Suprapubic skin (tissue), 4 donors: Measurements from ENCODE around the gene ANKRD29. TPM values are rescaled to one million over a fixed set of nuclear protein-coding genes. Genes with fewer than 3 reads are reported as not detected.
"Not testable (repeated sequence)": the region's sequence is repeated elsewhere in the genome, so short reads cannot be mapped to it uniquely, and the experiment has no call there.

Source experiments
- DNase-seq, 2 donors: peaks; one replicate each; pipeline ENCODE4 v3.0.0-alpha.2; 2019; ENCODE audit warnings: low spot score in 2 of 2
- H3K27ac ChIP-seq: fragments of 200-600 bp; sonication (generic); one replicate; pipeline ENCODE4 v1.5.1; 2019
- H3K27me3 ChIP-seq: fragments of 200-600 bp; sonication (generic); one replicate; pipeline ENCODE4 v1.5.1; 2019
- H3K36me3 ChIP-seq: fragments of 200-600 bp; sonication (generic); one replicate; pipeline ENCODE4 v1.5.1; 2019
- H3K4me1 ChIP-seq: fragments of 200-600 bp; sonication (generic); one replicate; pipeline ENCODE4 v1.5.1; 2019
- H3K4me3 ChIP-seq: fragments of 200-600 bp; sonication (generic); one replicate; pipeline ENCODE4 v1.5.1; 2019; ENCODE audit warnings: mild to moderate bottlenecking
- H3K9me3 ChIP-seq: fragments of 200-600 bp; sonication (generic); one replicate; pipeline ENCODE4 v1.5.1; 2019
- EP300 ChIP-seq: sonication (generic); formaldehyde crosslinking; IDR thresholded peaks from one replicate; pipeline ENCODE4 v1.6.1; 2017; ENCODE audit warnings: antibody characterized with exemption
- POLR2A ChIP-seq, 2 donors: fragments of 450-650 bp; IDR thresholded peaks; one replicate each; pipeline ENCODE4 v1.6.1; 2017; ENCODE audit warnings: antibody characterized with exemption in 2 of 2, mild to moderate bottlenecking in 2 of 2, moderate library complexity in 2 of 2
- POLR2AphosphoS5 ChIP-seq, 3 donors: sonication (generic); formaldehyde crosslinking; IDR thresholded peaks; one replicate each; pipeline ENCODE4 v1.6.1; 2017; ENCODE audit warnings: antibody characterized with exemption in 3 of 3
- WGBS: methylation state at CpG from one replicate; pipeline ENCODE4 v1.1.5; 2018; 5-methylcytosine and 5-hydroxymethylcytosine counted together
- total RNA-seq, 4 donors: library from RNA; depleted of rRNA; stranded (reverse); fragments of >200 nt; gene quantifications; one replicate each; pipeline ENCODE4 v1.1.0, GENCODE V29; 2016
- TF ChIP-seq, protein P1 (sequence below), 2 donors: fragments of 200-600 bp in 1 of 2; fragments of 450-650 bp in 1 of 2; sonication (generic) in 1 of 2; IDR thresholded peaks; one replicate each; pipeline ENCODE4 v1.5.1; 2016 to 2019; ENCODE audit warnings: antibody characterized with exemption in 2 of 2, mild to moderate bottlenecking in 1 of 2, moderate library complexity in 1 of 2

ANKRD29 gene
- total RNA-seq, 4 donors from 2014 or later: 1.5 to 9.9 (median 6.2) TPM

GRCh38 chr18:23645568-23646175 lies 17.0 kb downstream of the ANKRD29 start:
- TF ChIP-seq, protein P1, sequence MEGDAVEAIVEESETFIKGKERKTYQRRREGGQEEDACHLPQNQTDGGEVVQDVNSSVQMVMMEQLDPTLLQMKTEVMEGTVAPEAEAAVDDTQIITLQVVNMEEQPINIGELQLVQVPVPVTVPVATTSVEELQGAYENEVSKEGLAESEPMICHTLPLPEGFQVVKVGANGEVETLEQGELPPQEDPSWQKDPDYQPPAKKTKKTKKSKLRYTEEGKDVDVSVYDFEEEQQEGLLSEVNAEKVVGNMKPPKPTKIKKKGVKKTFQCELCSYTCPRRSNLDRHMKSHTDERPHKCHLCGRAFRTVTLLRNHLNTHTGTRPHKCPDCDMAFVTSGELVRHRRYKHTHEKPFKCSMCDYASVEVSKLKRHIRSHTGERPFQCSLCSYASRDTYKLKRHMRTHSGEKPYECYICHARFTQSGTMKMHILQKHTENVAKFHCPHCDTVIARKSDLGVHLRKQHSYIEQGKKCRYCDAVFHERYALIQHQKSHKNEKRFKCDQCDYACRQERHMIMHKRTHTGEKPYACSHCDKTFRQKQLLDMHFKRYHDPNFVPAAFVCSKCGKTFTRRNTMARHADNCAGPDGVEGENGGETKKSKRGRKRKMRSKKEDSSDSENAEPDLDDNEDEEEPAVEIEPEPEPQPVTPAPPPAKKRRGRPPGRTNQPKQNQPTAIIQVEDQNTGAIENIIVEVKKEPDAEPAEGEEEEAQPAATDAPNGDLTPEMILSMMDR (IDR thresholded peaks at IDR 0.05): no peak
- H3K27ac ChIP-seq: no peak overlapping the region
- no peaks in the 10 kb centered on the region for H3K4me1 ChIP-seq
- no peaks in the 10 kb centered on the region for H3K9me3 ChIP-seq
- 97% methylated on average over 4 of the region's 4 CpGs for WGBS
- H3K27me3 ChIP-seq: no peaks in the 10 kb centered on the region
- no peaks in the 10 kb centered on the region for H3K36me3 ChIP-seq
- no peak overlapping the region for H3K4me3 ChIP-seq
- DNase-seq: no peak

DNA sequence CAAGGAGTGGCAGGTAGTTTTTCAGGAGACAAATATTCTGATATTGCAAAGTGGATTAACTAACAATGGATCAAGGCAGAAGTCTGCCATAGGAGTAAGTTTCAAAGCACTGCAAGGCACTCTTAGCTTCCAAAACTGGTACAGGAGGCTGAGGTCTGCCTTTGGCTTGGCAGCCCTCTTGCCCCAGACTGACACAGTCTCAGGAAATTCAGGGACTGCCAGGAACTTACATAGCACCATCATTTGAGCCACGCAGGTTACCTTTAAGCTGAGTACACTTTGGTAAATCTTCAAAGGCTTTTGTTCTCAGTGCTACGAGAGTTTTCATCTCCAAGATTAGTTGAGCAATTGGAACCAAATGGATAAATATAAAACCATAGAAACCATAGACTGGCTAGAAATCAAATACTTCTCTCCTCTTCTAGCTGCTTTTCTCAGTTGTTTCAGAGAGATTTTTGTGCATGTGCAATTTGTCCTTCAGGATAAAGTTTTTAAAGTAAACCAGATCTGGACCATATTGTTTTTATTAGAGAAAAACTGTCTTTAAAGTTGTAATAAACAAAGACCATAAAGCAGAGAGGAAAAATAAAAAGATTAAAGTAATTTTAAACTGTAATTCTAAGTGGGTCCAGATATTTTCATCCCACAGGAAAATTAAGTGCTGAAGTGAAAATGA lies 18.8 kb downstream of the ANKRD29 start:
- H3K4me1 ChIP-seq: no peaks in the 10 kb centered on the region
- H3K4me3 ChIP-seq: no peak overlapping the region
- DNase-seq: no peak
- WGBS: 71% methylated on average over 2 of the region's 2 CpGs
- H3K27ac ChIP-seq: no peak overlapping the region
- TF ChIP-seq, protein P1 (IDR thresholded peaks at IDR 0.05): no peak
- TF ChIP-seq POLR2A (IDR thresholded peaks at IDR 0.05) (no peak), EP300 (no peak), POLR2AphosphoS5 (IDR thresholded peaks at IDR 0.05) (no peak)
- no peaks in the 10 kb centered on the region for H3K36me3 ChIP-seq
- no peaks in the 10 kb centered on the region for H3K27me3 ChIP-seq
- H3K9me3 ChIP-seq: no peaks in the 10 kb centered on the region

GRCh38 chr18:23641937-23642666 lies 20.6 kb downstream of the ANKRD29 start:
- WGBS: 81% methylated on average over 6 of the region's 11 CpGs
- H3K27me3 ChIP-seq: no peaks in the 10 kb centered on the region
- DNase-seq: no peak
- H3K27ac ChIP-seq: no peak overlapping the region
- H3K4me3 ChIP-seq: no peak overlapping the region
- no peaks in the 10 kb centered on the region for H3K4me1 ChIP-seq
- H3K9me3 ChIP-seq: no peaks in the 10 kb centered on the region
- TF ChIP-seq, protein P1 (IDR thresholded peaks at IDR 0.05): no peak
- TF ChIP-seq POLR2A (IDR thresholded peaks at IDR 0.05) (no peak), POLR2AphosphoS5 (IDR thresholded peaks at IDR 0.05) (no peak), EP300 (no peak)
- H3K36me3 ChIP-seq: no peaks in the 10 kb centered on the region

DNA sequence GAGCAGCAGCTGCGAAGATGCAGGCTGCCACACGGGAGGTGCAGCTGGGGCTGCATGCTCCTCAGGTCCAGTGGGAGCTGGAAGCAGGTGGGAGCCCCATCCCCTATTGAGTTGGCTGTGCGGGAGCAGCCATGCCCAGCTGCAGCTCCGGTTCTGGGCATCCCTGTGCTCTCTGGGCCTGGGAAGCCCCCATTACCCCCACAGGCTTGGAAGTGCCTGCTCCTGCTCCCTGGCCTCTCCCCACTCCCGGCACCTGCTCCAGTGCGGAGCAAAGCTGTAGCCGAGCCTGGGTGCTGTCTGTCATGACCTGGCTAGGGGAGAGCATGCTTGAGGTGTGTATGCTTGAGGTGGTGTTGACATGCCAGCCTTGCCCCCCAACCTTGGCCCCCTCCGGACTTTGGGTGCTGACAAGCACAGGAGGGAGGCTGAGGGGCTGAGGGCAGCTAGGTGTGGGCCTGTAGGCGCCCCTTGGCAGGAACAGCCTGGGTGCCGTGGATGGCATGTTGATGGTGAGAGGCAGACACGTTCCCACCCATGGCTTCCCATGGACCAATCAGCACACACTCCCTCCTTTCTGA lies 21.5 kb downstream of the ANKRD29 start:
- Histone ChIP-seq H3K27me3 (no peaks in the 10 kb centered on the region), H3K27ac (no peak overlapping the region), H3K9me3 (no peaks in the 10 kb centered on the region), H3K36me3 (no peaks in the 10 kb centered on the region), H3K4me3 (no peak overlapping the region), H3K4me1 (no peaks in the 10 kb centered on the region)
- TF ChIP-seq POLR2AphosphoS5 (IDR thresholded peaks at IDR 0.05) (no peak), EP300 (no peak), POLR2A (IDR thresholded peaks at IDR 0.05) (no peak)
- TF ChIP-seq, protein P1 (IDR thresholded peaks at IDR 0.05): no peak
- WGBS: 94% methylated on average over 7 of the region's 11 CpGs
- no peak for DNase-seq

GRCh38 chr18:23640052-23640451 lies 22.7 kb downstream of the ANKRD29 start:
- Histone ChIP-seq H3K27me3 (no peaks in the 10 kb centered on the region), H3K9me3 (no peaks in the 10 kb centered on the region), H3K4me1 (no peaks in the 10 kb centered on the region), H3K27ac (no peak overlapping the region), H3K36me3 (no peaks in the 10 kb centered on the region), H3K4me3 (no peak overlapping the region)
- no peak for DNase-seq
- TF ChIP-seq POLR2AphosphoS5 (IDR thresholded peaks at IDR 0.05) (no peak), EP300 (no peak), POLR2A (IDR thresholded peaks at IDR 0.05) (no peak)
- TF ChIP-seq, protein P1 (IDR thresholded peaks at IDR 0.05): no peak
- WGBS: 84% methylated on average over 2 of the region's 2 CpGs

DNA sequence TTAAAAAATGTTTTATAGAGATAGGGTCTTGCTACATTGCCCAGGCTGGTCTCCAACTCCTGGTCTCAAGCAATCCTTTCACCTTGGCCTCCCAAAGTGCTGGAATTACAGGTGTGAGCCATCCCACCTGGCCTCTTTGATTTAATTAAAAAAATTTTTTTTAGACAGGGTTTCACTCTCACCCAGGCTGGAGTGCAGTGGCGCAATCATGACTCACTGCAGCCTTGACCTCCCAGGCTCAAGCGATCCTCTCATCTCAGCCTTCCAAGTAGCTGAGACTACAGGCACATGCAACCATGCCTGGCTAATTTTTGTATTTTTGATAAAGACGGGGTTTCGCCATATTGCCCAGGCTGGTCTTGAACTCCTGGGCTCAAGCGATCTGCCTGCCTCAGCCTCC lies 26.3 kb downstream of the ANKRD29 start:
- H3K9me3 ChIP-seq, H3K4me1 ChIP-seq, H3K27me3 ChIP-seq, H3K36me3 ChIP-seq, DNase-seq, H3K27ac ChIP-seq, H3K4me3 ChIP-seq: not testable (repeated sequence)
- WGBS: 95% methylated on average over 5 of the region's 5 CpGs
